Duodenal mucosa (tissue), 2 donors: ENCODE measurements around the gene NBEA.

Source experiments
- H3K27ac ChIP-seq: one replicate; pipeline ENCODE4 v1.7.0; 2013; ENCODE audit warnings: low read depth, low read length
- H3K27me3 ChIP-seq, 2 donors: one replicate each; pipeline ENCODE4 v1.7.0; 2013; ENCODE audit warnings: low read length in 2 of 2, control low read depth in 1 of 2; ENCODE audit not compliant: insufficient read depth in 2 of 2, control insufficient read depth in 1 of 2
- H3K36me3 ChIP-seq, 2 donors: one replicate each; pipeline ENCODE4 v1.7.0; 2013; ENCODE audit warnings: low read length in 2 of 2, control low read depth in 1 of 2; ENCODE audit not compliant: insufficient read depth in 2 of 2, control insufficient read depth in 1 of 2
- H3K4me1 ChIP-seq, 2 donors: one replicate each; pipeline ENCODE4 v1.7.0; 2013; ENCODE audit warnings: low read length in 2 of 2, control low read depth in 1 of 2; ENCODE audit not compliant: insufficient read depth in 2 of 2, control insufficient read depth in 1 of 2
- H3K4me3 ChIP-seq, 2 donors: one replicate each; pipeline ENCODE4 v1.7.0; 2013; ENCODE audit warnings: low read length in 2 of 2, low read depth in 1 of 2
- H3K9ac ChIP-seq, 2 donors: one replicate each; pipeline ENCODE4 v1.7.0; 2013; ENCODE audit warnings: low read length in 2 of 2, low read depth in 1 of 2
- H3K9me3 ChIP-seq, 2 donors: one replicate each; pipeline ENCODE4 v1.7.0; 2013; ENCODE audit warnings: low read length in 2 of 2, control low read depth in 1 of 2; ENCODE audit not compliant: control insufficient read depth in 1 of 2

Gene NBEA

GRCh38 chr13:35460061-35460460, 518.0 kb downstream of the NBEA start:
- no peaks in the 10 kb centered on the region for H3K4me1 ChIP-seq
- H3K4me3 ChIP-seq: no peak overlapping the region
- no peaks in the 10 kb centered on the region for H3K36me3 ChIP-seq
- H3K9ac ChIP-seq: no peak overlapping the region
- H3K9me3 ChIP-seq: no peaks in the 10 kb centered on the region
- no peaks in the 10 kb centered on the region for H3K27me3 ChIP-seq
- H3K27ac ChIP-seq: no peak overlapping the region

- Histone ChIP-seq H3K36me3 (no peaks in the 10 kb centered on the region), H3K9me3 (no peaks in the 10 kb centered on the region), H3K4me1 (no peaks in the 10 kb centered on the region), H3K9ac (no peak overlapping the region), H3K27me3 (peaks cover 4 to 15% of the 10 kb centered on the region in 2 donors), H3K27ac (no peak overlapping the region), H3K4me3 (no peak overlapping the region)
Measured at GRCh38 chr13:35465371-35465770, 523.3 kb downstream of the NBEA start.

DNA sequence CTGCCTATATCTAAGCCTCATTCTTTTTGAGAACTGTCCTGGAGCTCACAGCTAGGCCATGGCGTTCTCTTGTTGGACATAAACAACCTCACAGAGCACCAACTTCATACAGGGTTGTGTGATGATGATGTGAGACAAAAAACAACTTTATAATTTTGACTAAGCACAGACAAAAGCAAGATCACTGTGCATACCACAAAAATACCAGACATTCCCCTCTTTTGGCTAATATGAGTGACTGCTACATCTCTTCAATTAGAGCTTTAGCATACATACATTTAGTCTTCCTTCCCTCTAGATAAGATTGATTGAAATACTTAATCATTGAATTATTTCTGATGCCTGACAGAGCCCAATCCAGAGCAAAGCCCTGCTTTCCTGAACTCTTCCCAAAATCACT, 526.1 kb downstream of the NBEA start:
- Histone ChIP-seq H3K36me3 (no peaks in the 10 kb centered on the region), H3K4me3 (no peak overlapping the region), H3K9ac (no peak overlapping the region), H3K9me3 (no peaks in the 10 kb centered on the region), H3K27me3 (peaks cover 30 to 40% of the 10 kb centered on the region in 2 donors), H3K4me1 (no peaks in the 10 kb centered on the region), H3K27ac (no peak overlapping the region)

DNA sequence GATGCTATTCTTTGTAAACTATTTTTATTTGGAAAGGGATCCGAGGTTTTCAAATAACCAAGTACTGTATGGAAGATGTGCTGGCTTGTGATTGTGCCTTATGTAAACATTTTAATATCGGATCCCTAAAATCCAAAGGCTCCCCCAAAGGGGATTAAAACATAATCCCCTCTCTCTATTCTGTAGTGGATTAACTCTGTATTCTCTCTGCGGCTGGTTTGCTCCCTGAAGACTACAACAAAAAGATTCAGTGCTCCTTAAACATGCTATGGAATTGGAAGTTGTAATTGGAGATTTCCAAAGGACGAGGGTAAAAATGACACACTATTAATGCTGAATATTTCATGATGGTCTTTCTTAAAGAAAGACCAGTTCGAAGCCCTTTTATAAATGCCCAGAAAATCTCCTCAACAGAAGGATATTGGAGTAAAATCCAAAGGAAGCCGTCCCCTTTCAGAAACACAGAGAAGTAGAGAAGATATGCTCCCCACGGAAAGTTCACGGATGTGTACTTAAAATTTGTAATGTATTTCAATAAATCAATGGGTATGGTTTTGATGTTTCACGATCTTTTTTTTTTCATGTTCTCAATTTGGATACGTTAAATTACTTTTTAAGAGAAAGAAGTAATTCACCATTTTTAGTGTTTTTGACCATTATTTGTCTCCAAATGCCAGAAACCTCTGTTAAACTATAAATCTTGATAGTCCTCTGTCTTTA, 527.9 kb downstream of the NBEA start:
- peaks cover 37 to 48% of the 10 kb centered on the region in 2 donors for H3K27me3 ChIP-seq
- H3K9ac ChIP-seq: no peak overlapping the region
- no peaks in the 10 kb centered on the region for H3K9me3 ChIP-seq
- peak overlapping the region in 1 of 2 donors; percentile 58 for H3K4me3 ChIP-seq
- no peak overlapping the region for H3K27ac ChIP-seq
- H3K4me1 ChIP-seq: peaks cover 1% of the 10 kb centered on the region in 2 donors
- H3K36me3 ChIP-seq: no peaks in the 10 kb centered on the region

- Histone ChIP-seq H3K27me3 (peaks cover 47 to 58% of the 10 kb centered on the region in 2 donors), H3K9me3 (no peaks in the 10 kb centered on the region), H3K9ac (no peak overlapping the region), H3K36me3 (no peaks in the 10 kb centered on the region), H3K4me1 (peaks cover 11% of the 10 kb centered on the region in 2 donors), H3K27ac (no peak overlapping the region), H3K4me3 (peak overlapping the region; percentile 49 to 58)
Measured at GRCh38 chr13:35470671-35471661, 528.9 kb downstream of the NBEA start.

GRCh38 chr13:35471706-35472322, 529.7 kb downstream of the NBEA start:
- no peak overlapping the region for H3K9ac ChIP-seq
- peaks cover 52 to 66% of the 10 kb centered on the region in 2 donors for H3K27me3 ChIP-seq
- no peaks in the 10 kb centered on the region for H3K36me3 ChIP-seq

DNA sequence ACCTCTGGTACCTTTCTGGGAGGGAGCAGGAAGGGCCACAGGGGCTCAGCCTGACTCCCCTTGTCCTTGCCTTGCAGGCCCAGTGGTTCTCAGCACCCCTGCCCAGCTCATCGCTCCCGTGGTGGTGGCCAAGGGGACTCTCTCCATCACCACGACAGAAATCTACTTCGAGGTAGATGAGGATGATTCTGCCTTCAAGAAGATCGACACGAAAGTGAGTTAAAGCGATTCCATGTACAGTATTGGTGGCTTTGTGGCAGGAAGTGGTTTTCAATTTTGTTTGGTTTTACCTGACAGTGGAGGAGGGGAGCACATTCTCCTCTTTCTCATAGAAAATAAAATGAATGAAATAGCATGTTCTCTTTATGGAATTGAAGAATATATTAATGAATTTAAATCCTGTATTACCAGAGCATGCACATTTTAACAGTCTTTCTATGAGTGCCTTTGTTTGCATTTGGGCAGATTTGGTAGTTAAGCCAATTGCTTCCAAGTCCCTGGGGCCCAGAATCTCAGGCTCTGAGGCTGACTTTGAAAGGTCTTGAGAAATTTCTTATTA, 530.3 kb downstream of the NBEA start:
- Histone ChIP-seq H3K9me3 (no peaks in the 10 kb centered on the region), H3K27me3 (peaks cover 57 to 72% of the 10 kb centered on the region in 2 donors), H3K36me3 (no peaks in the 10 kb centered on the region), H3K9ac (no peak overlapping the region), H3K4me1 (peaks cover 11 to 16% of the 10 kb centered on the region in 2 donors), H3K27ac (no peak overlapping the region), H3K4me3 (no peak overlapping the region)

More at GRCh38 chr13:35471706-35472322, 529.7 kb downstream of the NBEA start:
- Histone ChIP-seq H3K27ac (no peak overlapping the region), H3K4me1 (peaks cover 11 to 16% of the 10 kb centered on the region in 2 donors), H3K9me3 (no peaks in the 10 kb centered on the region), H3K4me3 (no peak overlapping the region)

DNA sequence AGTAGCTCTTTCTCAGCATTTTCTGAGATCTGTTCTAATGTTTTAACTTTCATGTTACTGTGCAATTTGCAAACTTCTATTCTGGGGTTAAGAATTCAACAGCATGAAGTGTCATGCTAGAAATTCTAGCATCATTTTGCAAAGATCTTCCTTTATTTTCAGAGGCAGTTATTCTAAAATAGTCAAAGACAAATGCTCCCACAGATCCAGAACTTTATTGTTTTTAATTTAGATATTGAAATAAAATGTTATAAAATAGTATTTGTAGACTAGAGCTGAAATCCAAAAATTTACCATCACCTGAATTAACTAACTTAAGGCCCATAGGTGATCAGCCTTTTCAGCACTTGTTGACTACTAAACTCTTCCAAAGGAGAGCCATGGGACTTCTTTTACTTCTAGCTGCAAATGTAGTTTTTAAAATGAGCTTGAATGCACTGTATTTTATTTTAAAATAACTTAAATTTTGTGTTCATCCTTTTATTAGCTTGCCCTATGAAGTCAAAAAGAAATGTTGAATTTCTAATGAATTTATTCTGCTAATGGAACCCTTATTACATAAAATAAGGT, 531.2 kb downstream of the NBEA start:
- Histone ChIP-seq H3K9ac (no peak overlapping the region), H3K4me3 (no peak overlapping the region), H3K27ac (no peak overlapping the region), H3K9me3 (no peaks in the 10 kb centered on the region), H3K27me3 (peaks cover 63 to 76% of the 10 kb centered on the region in 2 donors), H3K4me1 (peaks cover 11 to 16% of the 10 kb centered on the region in 2 donors), H3K36me3 (no peaks in the 10 kb centered on the region)

- Histone ChIP-seq H3K9ac (no peak overlapping the region), H3K36me3 (no peaks in the 10 kb centered on the region), H3K4me1 (peaks cover 11 to 16% of the 10 kb centered on the region in 2 donors), H3K27ac (no peak overlapping the region), H3K9me3 (no peaks in the 10 kb centered on the region), H3K4me3 (no peak overlapping the region), H3K27me3 (peaks cover 68 to 81% of the 10 kb centered on the region in 2 donors)
Measured at GRCh38 chr13:35473802-35474201, 531.7 kb downstream of the NBEA start.
